ENCODE results near the gene NT5C2. TPM values are rescaled to one million over a fixed set of nuclear protein-coding genes. Genes with fewer than 3 reads are reported as not detected.

The NT5C2 gene
- total and polyA plus RNA-seq, 4 donors, result 89.2 to 118 (median 94.1) TPM

DNA sequence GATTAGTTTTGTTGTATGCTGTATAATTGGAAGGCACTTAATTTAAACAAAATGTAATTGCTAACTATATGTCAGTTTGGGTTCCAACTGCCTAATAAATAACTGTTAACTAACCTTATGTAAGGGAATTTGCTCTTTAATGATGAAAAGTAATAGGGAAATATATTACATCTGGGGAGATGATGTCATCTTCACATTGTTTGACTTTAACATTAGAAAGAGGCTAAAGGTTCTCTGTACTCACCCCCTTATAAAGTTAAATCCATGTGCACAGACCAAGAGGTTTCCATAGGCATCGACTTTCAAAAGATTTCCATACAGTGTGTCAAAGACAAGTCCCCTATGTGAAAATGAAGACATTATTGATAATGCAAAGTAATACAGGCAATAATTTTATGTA is 87.6 kb downstream of the NT5C2 start:
- Histone ChIP-seq H3K4me3 (ENCODE audit: low read depth, low read length) (no peak overlapping the region), H3K27ac (ENCODE audit: low read depth, low read length) (no peak overlapping the region), H3K4me1 (ENCODE audit: control insufficient read depth, insufficient read depth, low read length) (no peaks in the 10 kb centered on the region), H3K36me3 (ENCODE audit: control insufficient read depth, insufficient read depth, low read length) (peaks cover 6% of the 10 kb centered on the region), H3K9me3 (ENCODE audit: control insufficient read depth, insufficient read depth, low read length) (no peaks in the 10 kb centered on the region), H3K27me3 (ENCODE audit: control insufficient read depth, insufficient read depth, low read length) (no peaks in the 10 kb centered on the region)
- DNase-seq (ENCODE audit: low read depth in 4 of 6, low spot score in 6 of 6), result no peak
- WGBS (ENCODE audit: insufficient coverage), result no CpG with 5 or more reads among the region's 1 CpG

DNA sequence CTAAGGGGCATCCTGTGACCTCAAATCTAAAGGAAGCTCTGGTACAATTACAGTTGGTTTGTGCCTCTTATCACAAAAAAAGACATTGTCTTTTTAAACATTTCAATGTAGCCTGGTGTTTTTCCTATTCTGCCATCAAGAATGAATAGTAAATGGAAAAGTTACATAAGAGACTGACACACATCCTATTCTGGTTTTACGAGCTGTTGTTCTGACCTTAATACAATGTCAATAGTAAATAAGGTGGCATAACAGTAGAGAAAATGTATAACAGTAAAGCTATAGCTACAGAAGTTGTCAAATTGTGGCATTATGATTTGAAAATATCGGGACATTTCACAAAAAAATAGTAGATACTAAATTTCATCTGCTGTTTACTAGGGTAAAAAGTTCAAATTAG is 88.4 kb downstream of the NT5C2 start:
- Histone ChIP-seq H3K4me3 (ENCODE audit: low read depth, low read length) (no peak overlapping the region), H3K36me3 (ENCODE audit: control insufficient read depth, insufficient read depth, low read length) (peaks cover 7% of the 10 kb centered on the region), H3K4me1 (ENCODE audit: control insufficient read depth, insufficient read depth, low read length) (no peaks in the 10 kb centered on the region), H3K27me3 (ENCODE audit: control insufficient read depth, insufficient read depth, low read length) (no peaks in the 10 kb centered on the region), H3K27ac (ENCODE audit: low read depth, low read length) (no peak overlapping the region), H3K9me3 (ENCODE audit: control insufficient read depth, insufficient read depth, low read length) (no peaks in the 10 kb centered on the region)
- no CpG with 5 or more reads among the region's 2 CpGs for WGBS (ENCODE audit: insufficient coverage)
- DNase-seq (ENCODE audit: low read depth in 4 of 6, low spot score in 6 of 6), result no peak

DNA sequence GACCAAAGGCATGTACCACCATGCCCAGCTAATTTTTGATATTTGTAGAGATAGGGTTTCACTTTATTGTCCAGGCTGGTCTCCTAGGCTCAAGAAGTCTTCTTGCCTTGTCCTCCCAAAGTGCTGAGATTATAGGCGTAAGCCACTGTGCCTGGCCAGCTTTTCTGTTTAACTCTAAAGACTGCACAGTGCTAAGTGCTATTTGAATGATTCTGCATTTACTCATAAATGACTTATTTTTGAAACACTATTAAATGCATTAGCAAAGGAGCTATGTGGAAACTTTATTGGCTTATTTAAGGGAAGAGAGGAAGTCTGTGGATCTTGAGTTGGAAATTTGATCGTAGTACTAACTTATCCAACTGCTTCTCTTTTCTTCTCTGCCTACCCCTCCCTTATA is 89.1 kb downstream of the NT5C2 start:
- no peaks in the 10 kb centered on the region for H3K9me3 ChIP-seq (ENCODE audit: control insufficient read depth, insufficient read depth, low read length)
- H3K4me3 ChIP-seq (ENCODE audit: low read depth, low read length), result no peak overlapping the region
- H3K27me3 ChIP-seq (ENCODE audit: control insufficient read depth, insufficient read depth, low read length), result no peaks in the 10 kb centered on the region
- H3K36me3 ChIP-seq (ENCODE audit: control insufficient read depth, insufficient read depth, low read length), result peaks cover 7% of the 10 kb centered on the region
- no CpG with 5 or more reads among the region's 2 CpGs for WGBS (ENCODE audit: insufficient coverage)
- no peaks in the 10 kb centered on the region for H3K4me1 ChIP-seq (ENCODE audit: control insufficient read depth, insufficient read depth, low read length)
- DNase-seq (ENCODE audit: low read depth in 4 of 6, low spot score in 6 of 6), result no peak
- no peak overlapping the region for H3K27ac ChIP-seq (ENCODE audit: low read depth, low read length)

- Histone ChIP-seq H3K36me3 (ENCODE audit: control insufficient read depth, insufficient read depth, low read length) (peaks cover 7% of the 10 kb centered on the region), H3K27me3 (ENCODE audit: control insufficient read depth, insufficient read depth, low read length) (no peaks in the 10 kb centered on the region), H3K9me3 (ENCODE audit: control insufficient read depth, insufficient read depth, low read length) (no peaks in the 10 kb centered on the region), H3K27ac (ENCODE audit: low read depth, low read length) (no peak overlapping the region), H3K4me3 (ENCODE audit: low read depth, low read length) (no peak overlapping the region), H3K4me1 (ENCODE audit: control insufficient read depth, insufficient read depth, low read length) (no peaks in the 10 kb centered on the region)
- DNase-seq (ENCODE audit: low read depth in 4 of 6, low spot score in 6 of 6), result no peak
- WGBS (ENCODE audit: insufficient coverage), result 80% methylated on average over 1 of the region's 3 CpGs
These were observed 90.9 kb downstream of the NT5C2 start for GRCh38 chr10:103102195-103102594.

- no peak for DNase-seq (ENCODE audit: low read depth in 4 of 6, low spot score in 6 of 6)
- Histone ChIP-seq H3K36me3 (ENCODE audit: control insufficient read depth, insufficient read depth, low read length) (peaks cover 7% of the 10 kb centered on the region), H3K27ac (ENCODE audit: low read depth, low read length) (no peak overlapping the region), H3K4me1 (ENCODE audit: control insufficient read depth, insufficient read depth, low read length) (no peaks in the 10 kb centered on the region), H3K9me3 (ENCODE audit: control insufficient read depth, insufficient read depth, low read length) (no peaks in the 10 kb centered on the region), H3K4me3 (ENCODE audit: low read depth, low read length) (no peak overlapping the region), H3K27me3 (ENCODE audit: control insufficient read depth, insufficient read depth, low read length) (no peaks in the 10 kb centered on the region)
- WGBS (ENCODE audit: insufficient coverage), result 75% methylated on average over 1 of the region's 2 CpGs
These were observed 92.5 kb downstream of the NT5C2 start for GRCh38 chr10:103100620-103101019.

GRCh38 chr10:103098240-103098639 is 94.8 kb downstream of the NT5C2 start:
- Histone ChIP-seq H3K4me3 (ENCODE audit: low read depth, low read length) (no peak overlapping the region), H3K9me3 (ENCODE audit: control insufficient read depth, insufficient read depth, low read length) (no peaks in the 10 kb centered on the region), H3K4me1 (ENCODE audit: control insufficient read depth, insufficient read depth, low read length) (no peaks in the 10 kb centered on the region), H3K27me3 (ENCODE audit: control insufficient read depth, insufficient read depth, low read length) (no peaks in the 10 kb centered on the region), H3K27ac (ENCODE audit: low read depth, low read length) (no peak overlapping the region), H3K36me3 (ENCODE audit: control insufficient read depth, insufficient read depth, low read length) (peaks cover 5% of the 10 kb centered on the region)
- DNase-seq (ENCODE audit: low read depth in 4 of 6, low spot score in 6 of 6), result no peak

DNA sequence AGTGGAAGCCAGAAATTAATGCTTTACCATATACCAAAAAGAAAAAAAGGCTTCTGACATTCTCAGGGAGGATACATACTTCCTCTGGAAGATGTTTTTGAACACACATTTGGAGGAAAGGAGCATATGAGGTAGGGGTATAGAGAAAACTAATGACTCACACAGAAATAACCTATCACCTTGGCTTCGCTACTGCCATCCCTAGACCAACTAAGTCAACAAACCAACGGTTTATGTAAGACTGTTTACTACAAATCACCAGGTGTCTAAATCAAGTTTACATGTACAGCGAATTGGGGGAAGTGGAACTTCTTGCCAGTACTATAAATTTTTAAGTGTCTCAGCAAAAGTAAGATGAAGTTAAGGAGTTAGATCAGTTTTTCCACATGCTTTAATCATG is 96.9 kb downstream of the NT5C2 start:
- no peaks in the 10 kb centered on the region for H3K9me3 ChIP-seq (ENCODE audit: control insufficient read depth, insufficient read depth, low read length)
- no peak overlapping the region for H3K4me3 ChIP-seq (ENCODE audit: low read depth, low read length)
- no peak overlapping the region for H3K27ac ChIP-seq (ENCODE audit: low read depth, low read length)
- H3K36me3 ChIP-seq (ENCODE audit: control insufficient read depth, insufficient read depth, low read length), result peaks cover 9% of the 10 kb centered on the region
- no peaks in the 10 kb centered on the region for H3K27me3 ChIP-seq (ENCODE audit: control insufficient read depth, insufficient read depth, low read length)
- no CpG with 5 or more reads among the region's 3 CpGs for WGBS (ENCODE audit: insufficient coverage)
- H3K4me1 ChIP-seq (ENCODE audit: control insufficient read depth, insufficient read depth, low read length), result no peaks in the 10 kb centered on the region
- no peak for DNase-seq (ENCODE audit: low read depth in 4 of 6, low spot score in 6 of 6)

GRCh38 chr10:103095005-103095404 is 98.1 kb downstream of the NT5C2 start:
- H3K36me3 ChIP-seq (ENCODE audit: control insufficient read depth, insufficient read depth, low read length), result peaks cover 11% of the 10 kb centered on the region
- DNase-seq (ENCODE audit: low read depth in 4 of 6, low spot score in 6 of 6), result no peak
- no peaks in the 10 kb centered on the region for H3K4me1 ChIP-seq (ENCODE audit: control insufficient read depth, insufficient read depth, low read length)
- no peak overlapping the region for H3K27ac ChIP-seq (ENCODE audit: low read depth, low read length)
- no peak overlapping the region for H3K4me3 ChIP-seq (ENCODE audit: low read depth, low read length)
- no peaks in the 10 kb centered on the region for H3K27me3 ChIP-seq (ENCODE audit: control insufficient read depth, insufficient read depth, low read length)
- H3K9me3 ChIP-seq (ENCODE audit: control insufficient read depth, insufficient read depth, low read length), result no peaks in the 10 kb centered on the region

GRCh38 chr10:103090911-103091310 is 102.2 kb downstream of the NT5C2 start:
- DNase-seq (ENCODE audit: low read depth in 4 of 6, low spot score in 6 of 6), result no peak
- 95% methylated on average over 4 of the region's 7 CpGs for WGBS (ENCODE audit: insufficient coverage)
- H3K36me3 ChIP-seq (ENCODE audit: control insufficient read depth, insufficient read depth, low read length), result peaks cover 23% of the 10 kb centered on the region
- no peaks in the 10 kb centered on the region for H3K27me3 ChIP-seq (ENCODE audit: control insufficient read depth, insufficient read depth, low read length)
- H3K9me3 ChIP-seq (ENCODE audit: control insufficient read depth, insufficient read depth, low read length), result no peaks in the 10 kb centered on the region
- H3K27ac ChIP-seq (ENCODE audit: low read depth, low read length), result no peak overlapping the region
- H3K4me1 ChIP-seq (ENCODE audit: control insufficient read depth, insufficient read depth, low read length), result no peaks in the 10 kb centered on the region
- no peak overlapping the region for H3K4me3 ChIP-seq (ENCODE audit: low read depth, low read length)

GRCh38 chr10:103089493-103089892 is 103.6 kb downstream of the NT5C2 start:
- H3K4me1 ChIP-seq (ENCODE audit: control insufficient read depth, insufficient read depth, low read length), result no peaks in the 10 kb centered on the region
- no peak overlapping the region for H3K4me3 ChIP-seq (ENCODE audit: low read depth, low read length)
- H3K9me3 ChIP-seq (ENCODE audit: control insufficient read depth, insufficient read depth, low read length), result no peaks in the 10 kb centered on the region
- no peak overlapping the region for H3K27ac ChIP-seq (ENCODE audit: low read depth, low read length)
- no peaks in the 10 kb centered on the region for H3K27me3 ChIP-seq (ENCODE audit: control insufficient read depth, insufficient read depth, low read length)
- H3K36me3 ChIP-seq (ENCODE audit: control insufficient read depth, insufficient read depth, low read length), result peaks cover 24% of the 10 kb centered on the region
- 90% methylated on average over 6 of the region's 10 CpGs for WGBS (ENCODE audit: insufficient coverage)
- DNase-seq (ENCODE audit: low read depth in 4 of 6, low spot score in 6 of 6), result no peak

Data from spinal cord (tissue), 10 donors.